GM21723 (cell line): ENCODE measurements around the gene BMP10.

ENCODE experiments used
- ATAC-seq: cut with Tn5 transposase; IDR thresholded peaks from one replicate; pipeline ENCODE4 v1.9.1; 2021; ENCODE audit warnings: mild to moderate bottlenecking, moderate library complexity; ENCODE audit not compliant: unreplicated experiment

Gene BMP10

GRCh38 chr2:68855550-68855949 lies 15.6 kb downstream of the BMP10 start:
- ATAC-seq = no peak

GRCh38 chr2:68854476-68854875 lies 16.7 kb downstream of the BMP10 start:
- ATAC-seq = no peak

GRCh38 chr2:68853915-68854314 lies 17.3 kb downstream of the BMP10 start:
- ATAC-seq = no peak

GRCh38 chr2:68853035-68853434 lies 18.2 kb downstream of the BMP10 start:
- no peak for ATAC-seq

GRCh38 chr2:68850524-68850923 lies 20.7 kb downstream of the BMP10 start:
- no peak for ATAC-seq

GRCh38 chr2:68849579-68850030 lies 21.6 kb downstream of the BMP10 start:
- no peak for ATAC-seq

GRCh38 chr2:68847751-68848150 lies 23.4 kb downstream of the BMP10 start:
- no peak for ATAC-seq

GRCh38 chr2:68846091-68846490 lies 25.1 kb downstream of the BMP10 start:
- no peak for ATAC-seq

GRCh38 chr2:68845043-68845442 lies 26.2 kb downstream of the BMP10 start:
- no peak for ATAC-seq

- no peak for ATAC-seq
Measured at GRCh38 chr2:68839260-68839833, 31.9 kb downstream of the BMP10 start.

GRCh38 chr2:68838641-68839040 lies 32.6 kb downstream of the BMP10 start:
- ATAC-seq = no peak

- peak; percentile 61 for ATAC-seq
Measured at GRCh38 chr2:68837861-68838341, 33.3 kb downstream of the BMP10 start.

GRCh38 chr2:68837164-68837860 lies 33.9 kb downstream of the BMP10 start:
- ATAC-seq = peak; percentile 50

GRCh38 chr2:68835621-68836020 lies 35.6 kb downstream of the BMP10 start:
- no peak for ATAC-seq

- no peak for ATAC-seq
Measured at GRCh38 chr2:68834737-68835376, 36.3 kb downstream of the BMP10 start.

GRCh38 chr2:68833162-68833561 lies 38.0 kb downstream of the BMP10 start:
- no peak for ATAC-seq

- peak; percentile 75 for ATAC-seq
Measured at GRCh38 chr2:68832233-68832869, 38.8 kb downstream of the BMP10 start.

- ATAC-seq = no peak
Measured at GRCh38 chr2:68831686-68832232, 39.4 kb downstream of the BMP10 start.

GRCh38 chr2:68829749-68830148 lies 41.4 kb downstream of the BMP10 start:
- ATAC-seq = no peak

GRCh38 chr2:68828887-68829708 lies 42.1 kb downstream of the BMP10 start:
- ATAC-seq = no peak
